Prostate gland (tissue), 2 donors: ENCODE data around the gene INPP5D. TPM values are rescaled to one million over a fixed set of nuclear protein-coding genes. Genes with fewer than 3 reads are reported as not detected.

Experiments used
- DNase-seq: peaks from one replicate; pipeline ENCODE4 v3.0.0-alpha.2; 2019; ENCODE audit warnings: low spot score
- H3K27ac ChIP-seq, 2 donors: fragments of 200-600 bp; sonication (generic); 2 replicates each; pipeline ENCODE4 v1.5.1; 2017 to 2019
- H3K27me3 ChIP-seq: fragments of 200-600 bp; sonication (generic); replicated peaks from 2 replicates; pipeline ENCODE4 v1.5.1; 2019; ENCODE audit not compliant: insufficient read depth
- H3K36me3 ChIP-seq, 2 donors: fragments of 200-600 bp; sonication (generic); 1 replicate in 1 of 2; 2 replicates in 1 of 2; pipeline versions ENCODE4 v1.5.1 to v1.8.1; 2017 to 2019
- H3K4me1 ChIP-seq: fragments of 200-600 bp; sonication (generic); replicated peaks from 2 replicates; pipeline ENCODE4 v1.5.1; 2019
- H3K4me3 ChIP-seq, 2 donors: fragments of 200-600 bp; sonication (generic); 2 replicates each; pipeline ENCODE4 v1.5.1; 2017 to 2019
- H3K9me3 ChIP-seq: fragments of 200-600 bp; sonication (generic); 2 replicates; pipeline ENCODE4 v1.5.1; 2017
- CTCF ChIP-seq, 4 experiments: fragments of 200-600 bp in 2 of 4; fragments of 450-650 bp in 2 of 4; sonication (generic) in 2 of 4; IDR thresholded peaks; 1 replicate in 3 of 4; 2 replicates in 1 of 4; pipeline ENCODE4 v1.5.1; 2016 to 2019; ENCODE audit warnings: antibody characterized with exemption in 4 of 4, mild to moderate bottlenecking in 2 of 4, moderate library complexity in 2 of 4
- POLR2A ChIP-seq: fragments of 450-650 bp; IDR thresholded peaks from one replicate; pipeline ENCODE4 v1.6.1; 2016; ENCODE audit warnings: antibody characterized with exemption, mild to moderate bottlenecking
- POLR2AphosphoS5 ChIP-seq: sonication (generic); formaldehyde crosslinking; IDR thresholded peaks from one replicate; pipeline ENCODE4 v1.6.1; 2017; ENCODE audit warnings: antibody characterized with exemption
- WGBS: methylation state at CpG from one replicate; pipeline ENCODE4 v1.1.5; 2018; 5-methylcytosine and 5-hydroxymethylcytosine counted together
- intact Hi-C: fragments of 100-400 bp; cut with DNase I; formaldehyde crosslinking; loops from one replicate; pipeline ENCODE4 v1.14.2; 2022
- total RNA-seq, 2 donors: library from RNA; depleted of rRNA; stranded (reverse); fragments of >200 nt; gene quantifications; one replicate each; pipeline ENCODE4 v1.1.0, GENCODE V29; 2016

INPP5D gene
- total RNA-seq, 2 donors from 2014 or later, result 11.4 to 18.8 TPM

GRCh38 chr2:233162770-233163169 is 102.6 kb downstream of the INPP5D start:
- H3K4me1 ChIP-seq, result no peaks in the 10 kb centered on the region
- DNase-seq, result no peak
- no peak overlapping the region for H3K4me3 ChIP-seq
- intact Hi-C loops, result no loop called here
- H3K9me3 ChIP-seq, result no peaks in the 10 kb centered on the region
- WGBS, result 89% methylated on average over 8 of the region's 8 CpGs
- H3K27ac ChIP-seq, result no peak overlapping the region
- TF ChIP-seq CTCF (IDR thresholded peaks at IDR 0.05) (no peak), POLR2A (no peak), POLR2AphosphoS5 (no peak)
- no peaks in the 10 kb centered on the region for H3K27me3 ChIP-seq
- H3K36me3 ChIP-seq, result no peaks in the 10 kb centered on the region

GRCh38 chr2:233163486-233164103 is 103.5 kb downstream of the INPP5D start:
- WGBS, result 71% methylated on average over 18 of the region's 18 CpGs
- H3K27ac ChIP-seq, result no peak overlapping the region
- no peaks in the 10 kb centered on the region for H3K9me3 ChIP-seq
- H3K4me3 ChIP-seq, result no peak overlapping the region
- no peaks in the 10 kb centered on the region for H3K27me3 ChIP-seq
- no peaks in the 10 kb centered on the region for H3K36me3 ChIP-seq
- TF ChIP-seq POLR2AphosphoS5 (no peak), POLR2A (no peak), CTCF (IDR thresholded peaks at IDR 0.05) (no peak)
- no peaks in the 10 kb centered on the region for H3K4me1 ChIP-seq
- intact Hi-C loops, result no loop called here
- no peak for DNase-seq

- Histone ChIP-seq H3K27ac (no peak overlapping the region), H3K9me3 (no peaks in the 10 kb centered on the region), H3K36me3 (no peaks in the 10 kb centered on the region), H3K27me3 (no peaks in the 10 kb centered on the region), H3K4me3 (no peak overlapping the region), H3K4me1 (no peaks in the 10 kb centered on the region)
- TF ChIP-seq CTCF (IDR thresholded peaks at IDR 0.05), result no peak
- intact Hi-C loops, result no loop called here
- 76% methylated on average over 17 of the region's 17 CpGs for WGBS
- no peak for DNase-seq
Measured at GRCh38 chr2:233164128-233164635, 104.0 kb downstream of the INPP5D start.

- no peak overlapping the region for H3K27ac ChIP-seq
- intact Hi-C loops, result no loop called here
- H3K36me3 ChIP-seq, result no peaks in the 10 kb centered on the region
- no peaks in the 10 kb centered on the region for H3K4me1 ChIP-seq
- DNase-seq, result no peak
- no peak overlapping the region for H3K4me3 ChIP-seq
- WGBS, result 80% methylated on average over 4 of the region's 4 CpGs
- TF ChIP-seq POLR2A (no peak), POLR2AphosphoS5 (no peak), CTCF (IDR thresholded peaks at IDR 0.05) (no peak)
- no peaks in the 10 kb centered on the region for H3K9me3 ChIP-seq
- no peaks in the 10 kb centered on the region for H3K27me3 ChIP-seq
Measured at GRCh38 chr2:233164967-233165366, 104.8 kb downstream of the INPP5D start.

- intact Hi-C loops, result no loop called here
- no peak for DNase-seq
- Histone ChIP-seq H3K27me3 (no peaks in the 10 kb centered on the region), H3K36me3 (no peaks in the 10 kb centered on the region), H3K4me1 (no peaks in the 10 kb centered on the region), H3K4me3 (no peak overlapping the region), H3K27ac (no peak overlapping the region), H3K9me3 (no peaks in the 10 kb centered on the region)
- TF ChIP-seq CTCF (IDR thresholded peaks at IDR 0.05) (no peak), POLR2A (no peak), POLR2AphosphoS5 (no peak)
- WGBS, result 65% methylated on average over 4 of the region's 4 CpGs
Measured at GRCh38 chr2:233165543-233165894, 105.4 kb downstream of the INPP5D start.
